Neural progenitor cell (in vitro differentiated cells): ENCODE results near the gene HIGD2A. TPM values are rescaled to one million over a fixed set of nuclear protein-coding genes. Genes with fewer than 3 reads are reported as not detected.

Experiments
- DNase-seq: peaks from one replicate; pipeline ENCODE4 v3.0.0-alpha.2; 2016; ENCODE audit warnings: low spot score
- H2AFZ ChIP-seq: fragments of 200-600 bp; sonication (generic); replicated peaks from 2 replicates; pipeline ENCODE4 v1.6.1; 2016; ENCODE audit warnings: antibody characterized with exemption
- H3F3A ChIP-seq: fragments of 200-600 bp; sonication (generic); 2 replicates; pipeline ENCODE4 v1.6.1; 2016; ENCODE audit warnings: antibody characterized with exemption, low read depth
- H3K27ac ChIP-seq: fragments of 200-600 bp; sonication (generic); 2 replicates; pipeline ENCODE4 v1.5.1; 2016; ENCODE audit warnings: mild to moderate bottlenecking
- H3K27me3 ChIP-seq: fragments of 200-600 bp; sonication (generic); 2 replicates; pipeline ENCODE4 v1.6.1; 2016; ENCODE audit warnings: mild to moderate bottlenecking, moderate library complexity
- H3K36me3 ChIP-seq: fragments of 200-600 bp; sonication (generic); 2 replicates; pipeline ENCODE4 v1.5.1; 2016
- H3K4me1 ChIP-seq: fragments of 200-600 bp; sonication (generic); 2 replicates; pipeline ENCODE4 v1.6.1; 2016; ENCODE audit warnings: mixed run types
- H3K4me2 ChIP-seq: fragments of 200-600 bp; sonication (generic); 2 replicates; pipeline ENCODE4 v1.6.1; 2016
- H3K4me3 ChIP-seq: fragments of 200-600 bp; sonication (generic); 2 replicates; pipeline ENCODE4 v1.5.1; 2016
- H3K79me2 ChIP-seq: fragments of 200-600 bp; sonication (generic); 2 replicates; pipeline ENCODE4 v1.6.1; 2016; ENCODE audit warnings: low read depth
- H3K9ac ChIP-seq: fragments of 200-600 bp; sonication (generic); 2 replicates; pipeline ENCODE4 v1.6.1; 2016
- H3K9me3 ChIP-seq: fragments of 200-600 bp; sonication (generic); 2 replicates; pipeline ENCODE4 v1.5.1; 2016; ENCODE audit warnings: low read depth
- H4K20me1 ChIP-seq: fragments of 200-600 bp; sonication (generic); 2 replicates; pipeline ENCODE4 v1.6.1; 2016; ENCODE audit warnings: low read depth
- H3K27ac Mint-ChIP-seq: 3 replicates; pipeline ENCODE4 v1.8.0; 2021; ENCODE audit warnings: mixed read lengths
- H3K27me3 Mint-ChIP-seq: 2 replicates; pipeline ENCODE4 v1.8.0; 2022; ENCODE audit warnings: low read depth, mild to moderate bottlenecking, inconsistent platforms, moderate library complexity, mixed read lengths; ENCODE audit not compliant: insufficient read depth
- H3K36me3 Mint-ChIP-seq: 3 replicates; pipeline ENCODE4 v1.8.0; 2021; ENCODE audit warnings: mixed read lengths
- H3K4me1 Mint-ChIP-seq: 3 replicates; pipeline ENCODE4 v1.8.0; 2021; ENCODE audit warnings: mixed read lengths
- H3K4me3 Mint-ChIP-seq: 3 replicates; pipeline ENCODE4 v1.8.0; 2021; ENCODE audit warnings: mild to moderate bottlenecking, moderate library complexity, mixed read lengths
- H3K9me3 Mint-ChIP-seq: 3 replicates; pipeline ENCODE4 v1.8.0; 2020; ENCODE audit warnings: mixed read lengths
- EZH2 ChIP-seq: fragments of 200-600 bp; sonication (generic); IDR thresholded peaks from 2 replicates; pipeline ENCODE4 v1.6.1; 2017; ENCODE audit warnings: antibody characterized with exemption, mild to moderate bottlenecking, moderate library complexity
- EZH2phosphoT487 ChIP-seq: fragments of 200-600 bp; sonication (generic); IDR thresholded peaks from 2 replicates; pipeline ENCODE4 v1.6.1; 2017; ENCODE audit warnings: antibody characterized with exemption
- total RNA-seq: library from RNA; depleted of rRNA; stranded (reverse); fragments of >200 nt; gene quantifications from 2 replicates; pipeline ENCODE4 v1.2.3, GENCODE V29; 2015; ENCODE audit warnings: low replicate concordance
- TF ChIP-seq, protein P1 (sequence below): fragments of 200-600 bp; sonication (generic); IDR thresholded peaks from 2 replicates; pipeline ENCODE4 v1.5.1; 2017; ENCODE audit warnings: antibody characterized with exemption, mild to moderate bottlenecking

Gene HIGD2A, protein sequence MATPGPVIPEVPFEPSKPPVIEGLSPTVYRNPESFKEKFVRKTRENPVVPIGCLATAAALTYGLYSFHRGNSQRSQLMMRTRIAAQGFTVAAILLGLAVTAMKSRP
- 40.1 and 65.6 TPM in 2 replicates for total RNA-seq

DNA sequence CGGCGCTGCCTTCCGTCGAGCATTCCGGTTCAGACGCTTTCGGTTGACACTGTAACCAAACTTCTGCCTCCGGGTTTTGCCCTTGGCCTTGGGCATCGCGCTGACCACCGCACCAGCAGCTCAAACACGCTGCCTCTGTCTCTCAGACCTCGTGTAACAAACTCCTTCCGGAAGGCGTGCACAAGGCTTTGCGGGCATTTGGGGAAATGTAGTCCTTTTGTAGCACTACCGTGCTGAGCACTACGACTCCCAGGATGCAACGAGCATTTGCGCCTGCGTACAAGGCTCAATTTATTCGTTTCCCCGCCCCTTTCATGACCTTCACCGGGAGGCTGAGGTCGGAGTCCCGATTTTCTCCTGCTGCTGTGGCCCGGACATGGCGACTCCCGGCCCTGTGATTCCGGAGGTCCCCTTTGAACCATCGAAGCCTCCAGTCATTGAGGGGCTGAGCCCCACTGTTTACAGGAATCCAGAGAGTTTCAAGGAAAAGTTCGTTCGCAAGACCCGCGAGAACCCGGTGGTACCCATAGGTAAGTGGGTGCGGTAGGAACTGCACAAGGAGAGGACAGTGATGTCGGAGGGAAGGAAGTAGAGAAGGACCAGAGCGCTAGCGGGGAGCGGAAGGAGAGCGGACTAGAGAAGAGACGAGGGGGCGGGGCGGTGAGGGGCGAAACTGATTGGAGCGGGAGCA is at the start of gene HIGD2A, which contains the start of gene NOP16:
Gene HIGD2A, plus strand, starts transcription at position 308 of the 691 bp plus-strand sequence. Its CDS starts 69 bp downstream, at position 377.
Gene NOP16, minus strand, starts transcription at position 155 of the 691 bp plus-strand sequence. Its CDS starts 59 bp downstream, at position 96.
- Mint-ChIP-seq H3K4me3 (peak within 1 kb of the TSS; percentile 98), H3K4me1 (peaks cover 20% of the 10 kb centered on the region), H3K27ac (peak within 1 kb of the TSS; percentile 99), H3K9me3 (no peaks in the 10 kb centered on the region), H3K36me3 (peaks cover 5% of the 10 kb centered on the region), H3K27me3 (peaks cover 12% of the 10 kb centered on the region)
- H4K20me1 ChIP-seq = peaks cover 8% of the 10 kb centered on the region
- H3K27me3 ChIP-seq = no peaks in the 10 kb centered on the region
- peak; percentile 99 for DNase-seq
- peak within 1 kb of the TSS; percentile 78 for H3K27ac ChIP-seq
- peaks cover 7% of the 10 kb centered on the region for H3F3A ChIP-seq
- peaks cover 11% of the 10 kb centered on the region for H3K4me1 ChIP-seq
- TF ChIP-seq, protein P1, sequence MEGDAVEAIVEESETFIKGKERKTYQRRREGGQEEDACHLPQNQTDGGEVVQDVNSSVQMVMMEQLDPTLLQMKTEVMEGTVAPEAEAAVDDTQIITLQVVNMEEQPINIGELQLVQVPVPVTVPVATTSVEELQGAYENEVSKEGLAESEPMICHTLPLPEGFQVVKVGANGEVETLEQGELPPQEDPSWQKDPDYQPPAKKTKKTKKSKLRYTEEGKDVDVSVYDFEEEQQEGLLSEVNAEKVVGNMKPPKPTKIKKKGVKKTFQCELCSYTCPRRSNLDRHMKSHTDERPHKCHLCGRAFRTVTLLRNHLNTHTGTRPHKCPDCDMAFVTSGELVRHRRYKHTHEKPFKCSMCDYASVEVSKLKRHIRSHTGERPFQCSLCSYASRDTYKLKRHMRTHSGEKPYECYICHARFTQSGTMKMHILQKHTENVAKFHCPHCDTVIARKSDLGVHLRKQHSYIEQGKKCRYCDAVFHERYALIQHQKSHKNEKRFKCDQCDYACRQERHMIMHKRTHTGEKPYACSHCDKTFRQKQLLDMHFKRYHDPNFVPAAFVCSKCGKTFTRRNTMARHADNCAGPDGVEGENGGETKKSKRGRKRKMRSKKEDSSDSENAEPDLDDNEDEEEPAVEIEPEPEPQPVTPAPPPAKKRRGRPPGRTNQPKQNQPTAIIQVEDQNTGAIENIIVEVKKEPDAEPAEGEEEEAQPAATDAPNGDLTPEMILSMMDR = no peak
- TF ChIP-seq EZH2 = no peak
- no peak for TF ChIP-seq EZH2phosphoT487
- H3K9me3 ChIP-seq = no peaks in the 10 kb centered on the region
- no peaks in the 10 kb centered on the region for H3K36me3 ChIP-seq
- H3K4me3 ChIP-seq = peak within 1 kb of the TSS; percentile 87
- peak within 1 kb of the TSS; percentile 84 for H2AFZ ChIP-seq
- peaks cover 45% of the 10 kb centered on the region for H3K79me2 ChIP-seq
- peak within 1 kb of the TSS; percentile 51 for H3K9ac ChIP-seq
- peak within 1 kb of the TSS; percentile 87 for H3K4me2 ChIP-seq

DNA sequence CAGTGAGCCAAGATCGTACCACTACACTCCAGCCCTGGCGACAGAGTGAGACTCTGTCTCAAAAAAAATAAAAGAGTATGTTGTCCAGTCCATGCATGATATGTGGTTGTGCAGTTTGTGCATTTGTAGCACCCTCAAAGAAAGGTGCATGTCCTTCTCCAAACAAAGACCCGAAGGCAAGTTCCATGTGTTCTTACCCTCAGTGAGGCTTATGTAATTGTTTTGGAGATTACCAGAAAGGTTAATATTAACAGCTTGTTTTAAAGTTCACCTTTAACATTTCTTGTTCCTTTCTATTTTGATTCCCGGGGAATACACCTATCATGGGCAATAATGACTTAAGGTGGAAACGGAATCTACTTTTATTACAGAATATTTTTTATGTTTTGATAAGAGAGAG is 49.2 kb upstream of the HIGD2A start:
- no peak overlapping the region for H2AFZ ChIP-seq
- no peak overlapping the region for H3K9ac ChIP-seq
- Mint-ChIP-seq H3K4me1 (no peaks in the 10 kb centered on the region), H3K9me3 (no peaks in the 10 kb centered on the region), H3K27ac (no peak overlapping the region), H3K27me3 (no peaks in the 10 kb centered on the region), H3K4me3 (no peak overlapping the region), H3K36me3 (peaks cover 38% of the 10 kb centered on the region)
- no peaks in the 10 kb centered on the region for H3K4me1 ChIP-seq
- no peaks in the 10 kb centered on the region for H3K9me3 ChIP-seq
- H3K4me3 ChIP-seq = no peak overlapping the region
- H3K4me2 ChIP-seq = no peak overlapping the region
- no peaks in the 10 kb centered on the region for H3F3A ChIP-seq
- H3K79me2 ChIP-seq = no peaks in the 10 kb centered on the region
- TF ChIP-seq, protein P1 = no peak
- TF ChIP-seq EZH2 = no peak
- TF ChIP-seq EZH2phosphoT487 = no peak
- DNase-seq = no peak
- no peaks in the 10 kb centered on the region for H3K36me3 ChIP-seq
- H3K27me3 ChIP-seq = no peaks in the 10 kb centered on the region
- no peaks in the 10 kb centered on the region for H4K20me1 ChIP-seq
- H3K27ac ChIP-seq = no peak overlapping the region

DNA sequence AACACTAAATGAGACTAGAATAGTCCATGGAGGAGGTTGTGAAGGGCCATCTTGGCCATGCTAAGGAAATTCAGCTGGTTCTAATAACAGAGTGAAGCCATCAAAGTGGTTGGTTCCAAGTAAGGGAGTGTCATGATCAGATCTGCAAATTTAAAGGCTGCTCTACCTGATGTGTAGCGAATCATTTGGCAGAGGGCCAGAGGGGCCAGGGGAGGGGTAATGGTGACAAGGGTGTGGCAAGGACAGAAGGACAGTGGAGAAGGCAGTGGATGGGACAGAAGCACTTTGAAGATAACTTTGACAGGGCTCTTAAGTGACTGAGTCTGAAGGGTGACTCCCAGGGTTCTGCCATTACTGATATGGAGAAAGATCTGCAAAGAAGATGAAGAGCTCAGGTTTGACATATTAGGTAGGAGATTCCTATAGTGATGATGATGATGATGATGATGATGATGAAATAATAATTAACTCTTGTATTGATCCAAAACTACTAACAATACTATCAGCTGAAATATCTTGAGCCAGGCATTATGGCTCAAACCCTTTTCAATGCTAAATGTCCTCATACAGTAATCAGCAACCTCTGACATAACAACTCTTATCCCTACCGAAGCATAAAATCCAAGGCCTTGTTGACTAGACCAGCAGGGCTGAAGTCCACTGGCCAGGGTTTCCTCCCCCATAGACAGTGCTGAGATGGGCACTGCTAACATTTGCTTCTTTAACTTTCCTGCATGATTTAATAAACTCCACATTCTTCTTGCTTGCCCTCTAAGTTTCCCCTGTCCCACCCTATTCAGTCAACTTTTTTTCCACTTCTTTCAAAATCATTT is 47.0 kb upstream of the HIGD2A start:
- no peak overlapping the region for H3K9ac ChIP-seq
- no peaks in the 10 kb centered on the region for H3K36me3 ChIP-seq
- no peaks in the 10 kb centered on the region for H3K27me3 Mint-ChIP-seq
- H3K27ac Mint-ChIP-seq = no peak overlapping the region
- H3K4me3 Mint-ChIP-seq = no peak overlapping the region
- H4K20me1 ChIP-seq = no peaks in the 10 kb centered on the region
- no peak overlapping the region for H3K4me3 ChIP-seq
- no peak for DNase-seq
- no peaks in the 10 kb centered on the region for H3K9me3 Mint-ChIP-seq
- no peak overlapping the region for H2AFZ ChIP-seq
- H3K4me1 Mint-ChIP-seq = no peaks in the 10 kb centered on the region
- TF ChIP-seq EZH2 (no peak), EZH2phosphoT487 (no peak)
- TF ChIP-seq, protein P1 = no peak
- no peak overlapping the region for H3K27ac ChIP-seq
- no peak overlapping the region for H3K4me2 ChIP-seq
- H3K4me1 ChIP-seq = no peaks in the 10 kb centered on the region
- no peaks in the 10 kb centered on the region for H3K27me3 ChIP-seq
- H3F3A ChIP-seq = peaks cover 5% of the 10 kb centered on the region
- no peaks in the 10 kb centered on the region for H3K9me3 ChIP-seq
- H3K79me2 ChIP-seq = no peaks in the 10 kb centered on the region
- H3K36me3 Mint-ChIP-seq = peaks cover 34% of the 10 kb centered on the region
